GM21723 (cell line): ENCODE data around the gene SEMA5A.

Experiments
- ATAC-seq: cut with Tn5 transposase; IDR thresholded peaks from one replicate; pipeline ENCODE4 v1.9.1; 2021; ENCODE audit warnings: mild to moderate bottlenecking, moderate library complexity; ENCODE audit not compliant: unreplicated experiment

Gene SEMA5A

DNA sequence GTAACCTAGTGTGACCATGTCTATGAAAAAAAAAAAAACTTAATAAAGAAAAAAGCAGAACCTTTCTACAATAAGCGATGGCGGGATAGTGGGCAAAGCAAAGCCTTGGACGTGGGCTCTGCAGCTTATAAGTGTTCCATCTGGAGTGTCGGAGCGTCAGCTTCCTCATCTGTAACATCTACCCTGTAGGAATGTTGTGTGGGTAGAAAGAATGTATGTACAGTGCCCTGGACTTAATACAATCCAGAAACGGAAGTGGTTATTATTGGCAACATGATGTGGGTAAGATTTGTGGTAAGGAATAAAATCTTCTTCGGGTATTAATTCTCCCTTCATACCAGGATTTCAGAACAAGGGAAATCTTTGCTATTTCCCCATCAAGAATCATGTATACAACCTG is 66.5 kb downstream of the SEMA5A start:
- no peak for ATAC-seq

- no peak for ATAC-seq
Observed at GRCh38 chr5:9477537-9477936, 68.3 kb downstream of the SEMA5A start.

- ATAC-seq = no peak
Observed at GRCh38 chr5:9474219-9475002, 71.5 kb downstream of the SEMA5A start.

- no peak for ATAC-seq
Observed at GRCh38 chr5:9473624-9474023, 72.3 kb downstream of the SEMA5A start.

- ATAC-seq = no peak
Observed at GRCh38 chr5:9470410-9470809, 75.5 kb downstream of the SEMA5A start.

DNA sequence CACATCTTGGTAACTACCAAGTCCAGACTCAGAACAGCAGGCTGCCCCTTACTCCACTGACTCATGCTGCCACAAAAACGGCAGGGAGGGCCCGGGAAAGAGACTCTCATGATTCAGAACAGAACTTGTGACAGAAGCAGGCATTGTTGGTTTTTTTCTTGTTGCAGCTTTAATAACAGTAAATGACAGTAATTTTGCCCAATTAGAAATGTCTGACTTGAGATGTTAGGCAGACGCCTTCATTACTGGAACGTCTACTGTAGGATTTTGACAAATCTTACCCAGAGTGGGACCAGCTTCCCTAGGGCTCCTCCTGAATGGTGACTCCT is 77.9 kb downstream of the SEMA5A start:
- no peak for ATAC-seq

- ATAC-seq = no peak
Observed at GRCh38 chr5:9467199-9468059, 78.4 kb downstream of the SEMA5A start.

DNA sequence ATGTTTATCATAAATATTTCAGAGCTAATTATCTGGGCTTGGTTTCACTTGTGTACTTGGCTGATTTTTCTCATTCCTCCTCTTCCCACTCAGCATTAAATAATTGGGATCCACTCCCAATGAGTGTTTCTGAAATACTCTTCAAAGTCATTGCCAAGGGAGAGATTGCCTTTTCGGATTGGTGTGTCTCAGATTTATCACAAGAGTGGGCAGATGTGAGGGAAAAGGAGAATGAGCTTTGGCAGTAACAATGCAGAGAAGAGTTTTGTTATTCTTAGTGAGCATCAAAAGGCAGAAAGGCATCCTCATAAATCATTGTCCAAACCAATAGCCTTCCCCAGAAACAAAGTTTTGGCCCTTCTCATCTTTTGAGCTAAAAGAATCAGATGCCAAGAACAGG is 79.2 kb downstream of the SEMA5A start:
- ATAC-seq = no peak

DNA sequence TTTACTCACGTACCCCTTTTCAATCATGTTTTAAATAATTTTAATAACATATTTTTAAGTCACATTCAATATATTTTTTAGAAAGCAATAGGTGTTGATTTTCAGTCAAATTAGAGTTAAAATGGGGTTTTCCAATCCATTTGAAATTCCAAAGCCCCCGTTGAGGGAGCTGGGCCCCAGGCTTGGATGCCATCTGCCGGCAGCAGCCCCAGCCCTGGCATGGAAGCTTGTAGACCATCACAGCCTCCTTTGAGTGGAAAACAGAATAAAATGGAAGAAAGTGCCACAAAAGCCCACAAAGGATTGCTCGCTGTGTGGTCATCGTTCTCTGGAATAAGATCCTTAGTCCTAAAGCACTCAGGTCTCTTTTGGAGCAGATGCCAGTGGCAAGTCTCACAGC is 81.4 kb downstream of the SEMA5A start:
- ATAC-seq = no peak

DNA sequence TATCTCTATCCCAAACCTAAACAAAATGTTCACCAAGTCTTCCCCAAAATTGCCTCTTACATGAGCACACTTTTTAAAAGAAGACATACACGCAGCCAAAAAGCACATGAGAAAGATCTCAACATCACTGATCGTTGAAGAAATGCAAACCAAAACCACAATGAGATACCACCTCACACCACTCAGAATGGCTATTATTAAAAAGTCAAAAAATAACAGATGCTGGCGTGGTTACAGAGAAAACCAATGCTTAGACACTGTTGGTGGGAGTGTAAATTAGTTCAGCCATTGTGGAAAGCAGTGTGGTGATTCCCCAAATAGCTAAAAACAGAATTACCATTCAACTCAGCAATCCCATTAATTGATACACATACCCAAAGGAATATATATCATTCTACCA is 83.8 kb downstream of the SEMA5A start:
- no peak for ATAC-seq

DNA sequence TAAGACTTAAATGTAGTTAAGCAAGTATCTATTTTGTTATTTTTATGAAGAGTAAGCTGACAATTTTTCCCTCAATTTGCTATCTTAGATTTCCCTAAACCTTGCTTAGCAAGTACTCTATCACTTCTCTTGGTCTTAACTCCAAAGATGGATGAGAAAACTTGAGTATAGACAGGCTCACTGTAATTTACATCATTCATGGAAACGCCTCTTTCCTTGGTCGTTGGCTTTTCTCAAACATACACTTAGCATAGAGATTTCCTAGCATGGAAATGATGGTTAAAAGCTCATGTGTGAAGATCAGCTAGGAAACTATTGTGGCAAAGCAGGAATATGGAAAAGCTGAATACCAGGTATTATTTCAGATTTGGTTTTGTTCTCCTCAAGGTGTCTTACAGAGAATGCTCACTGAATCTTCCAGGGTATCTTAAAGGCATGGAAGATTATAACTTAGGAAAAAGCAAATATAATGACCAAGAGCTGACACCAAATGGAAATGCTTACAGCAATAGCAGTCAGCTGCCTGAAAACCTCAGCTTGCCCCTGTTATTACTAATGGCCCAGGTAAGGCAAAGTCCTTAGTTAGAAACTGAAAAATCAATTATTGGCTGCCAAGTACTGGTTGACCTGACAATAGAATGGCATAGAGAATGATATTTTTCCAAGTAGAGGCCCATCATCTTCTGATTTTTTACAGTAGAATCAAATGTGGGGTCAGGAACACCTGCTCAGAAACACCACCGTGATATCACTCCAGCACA is 84.8 kb downstream of the SEMA5A start:
- no peak for ATAC-seq

DNA sequence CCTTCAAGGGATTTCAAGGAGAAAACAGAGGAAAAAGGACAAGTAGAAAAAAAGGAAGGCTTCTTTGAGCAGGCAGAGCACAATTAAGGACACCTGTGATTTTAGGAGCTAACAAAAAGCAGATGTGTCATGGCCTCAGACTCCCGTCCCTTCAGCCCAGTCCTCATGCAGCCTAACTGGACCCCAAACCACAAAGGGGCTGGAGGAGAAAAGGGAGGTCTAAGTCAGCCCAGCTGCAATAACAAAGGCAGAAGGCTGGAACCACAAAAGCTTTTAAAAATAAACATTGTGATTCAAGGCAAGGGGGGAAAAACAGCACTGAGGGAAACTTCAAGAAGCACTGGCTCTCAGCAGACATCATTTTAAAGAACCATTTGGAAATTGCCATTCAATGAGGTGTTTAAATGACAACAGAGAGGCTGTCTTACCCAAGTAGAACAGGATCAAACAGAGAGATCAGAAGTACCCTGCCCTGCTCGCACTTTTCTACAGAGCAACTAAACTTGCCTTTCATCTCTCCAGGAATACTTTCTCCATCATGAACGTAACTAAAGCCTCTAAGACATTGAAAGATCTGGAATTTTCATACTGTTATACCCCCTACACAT is 89.3 kb downstream of the SEMA5A start:
- no peak for ATAC-seq

DNA sequence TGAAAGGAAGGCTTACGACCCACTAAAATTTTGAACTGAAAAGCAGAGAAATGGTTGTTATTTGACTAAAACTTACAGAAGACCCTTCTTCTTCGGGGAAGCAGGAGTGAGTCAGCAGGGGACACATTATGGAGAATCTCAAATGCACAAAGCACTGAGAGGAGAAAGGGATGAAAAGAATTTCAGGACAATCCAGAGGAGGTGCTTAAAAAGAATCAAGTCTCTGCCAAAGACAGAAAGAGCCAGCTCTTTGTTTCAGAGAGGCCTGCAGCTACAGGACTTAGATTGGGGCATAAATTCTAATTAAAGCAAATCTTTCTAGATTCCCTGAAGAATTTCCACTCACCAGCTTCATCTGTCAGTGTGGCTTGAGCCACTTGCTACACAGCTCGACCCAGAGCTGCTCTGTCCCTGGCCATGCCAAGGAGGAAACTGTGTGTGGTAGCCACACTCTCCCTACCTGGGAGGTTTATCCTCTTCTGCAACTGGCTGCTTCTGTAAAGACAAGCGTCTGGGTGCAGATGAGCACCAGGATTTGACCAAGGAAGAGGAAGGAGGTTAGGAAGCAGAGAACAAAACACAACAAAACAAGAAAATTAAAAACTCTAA is 89.9 kb downstream of the SEMA5A start:
- ATAC-seq = no peak

DNA sequence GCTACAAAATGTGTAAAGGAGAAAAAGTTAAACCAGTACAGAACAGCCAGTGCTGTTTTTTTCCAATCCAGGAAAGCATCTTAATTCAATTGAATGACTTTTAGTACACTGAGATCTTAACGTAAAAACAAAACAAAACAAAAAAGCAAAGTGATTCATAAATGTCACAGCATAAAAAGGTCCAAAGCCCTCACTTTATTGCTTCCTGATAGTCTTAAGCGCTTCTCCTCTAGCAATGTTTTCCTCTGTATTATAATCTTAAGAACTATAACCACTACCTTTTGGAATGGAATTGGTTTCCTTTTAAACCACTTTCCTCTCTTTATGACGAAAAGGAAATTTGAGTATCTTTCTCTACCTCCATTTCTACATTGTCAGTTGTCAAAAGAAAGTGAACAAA is 91.4 kb downstream of the SEMA5A start:
- no peak for ATAC-seq

- ATAC-seq = no peak
Observed at GRCh38 chr5:9454012-9454481, 91.8 kb downstream of the SEMA5A start.

DNA sequence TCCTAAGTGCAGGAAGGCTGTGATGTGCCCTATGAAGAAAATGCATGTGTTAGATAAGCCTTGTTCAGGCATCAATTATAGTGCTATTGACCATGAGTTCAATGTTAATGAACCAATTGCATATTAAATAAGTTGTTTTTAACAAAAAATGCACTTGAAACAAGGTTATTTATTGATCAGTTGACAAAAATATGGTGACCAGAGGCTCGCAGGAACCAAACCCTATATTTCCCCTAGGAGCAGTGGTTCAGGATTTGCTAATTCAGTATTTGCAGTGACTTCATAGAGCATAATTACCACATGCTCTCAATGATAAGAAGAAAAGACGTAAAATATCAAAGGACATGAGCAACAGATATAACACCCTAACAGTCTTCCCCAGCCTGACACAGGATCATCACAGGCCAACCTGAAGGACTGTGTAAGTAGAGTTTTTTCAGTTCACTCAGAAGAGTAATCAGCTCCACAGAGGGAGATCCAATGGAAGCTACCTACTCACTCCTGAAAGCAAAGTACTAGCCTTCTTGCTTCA is 92.3 kb downstream of the SEMA5A start:
- ATAC-seq = no peak

GRCh38 chr5:9452181-9452580 is 93.7 kb downstream of the SEMA5A start:
- no peak for ATAC-seq

- ATAC-seq = no peak
Observed at GRCh38 chr5:9451037-9451436, 94.8 kb downstream of the SEMA5A start.

- no peak for ATAC-seq
Observed at GRCh38 chr5:9447691-9448090, 98.2 kb downstream of the SEMA5A start.

DNA sequence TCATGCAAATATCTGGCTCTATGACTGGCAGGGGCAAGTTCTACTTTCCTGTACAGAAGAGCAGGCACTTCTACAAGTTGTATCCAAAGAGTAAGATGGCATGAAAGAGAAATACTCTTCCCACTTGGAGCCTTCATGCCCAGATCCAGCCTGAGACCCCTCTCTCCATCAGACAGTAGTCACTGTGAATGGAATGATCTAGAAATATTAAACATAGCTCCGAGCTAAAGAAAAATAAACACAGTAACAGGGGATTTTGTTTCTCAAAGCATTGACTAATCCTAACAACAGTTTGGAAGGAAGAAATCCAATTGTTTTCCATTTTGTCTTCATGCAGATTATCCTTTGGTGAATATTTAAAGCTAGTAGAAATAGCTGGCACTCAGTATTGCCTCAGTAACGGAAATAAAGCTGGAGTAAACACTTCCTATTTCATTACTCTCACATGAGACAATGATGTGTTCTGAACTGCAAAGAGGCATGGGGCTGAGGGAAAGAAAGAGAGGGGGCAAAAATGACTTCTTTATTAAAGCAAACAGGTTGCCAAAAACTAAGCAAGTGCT is 100.0 kb downstream of the SEMA5A start:
- ATAC-seq = no peak
